MM.1S (cell line): ENCODE data around the gene TRABD2B.

Experiments
- CTCF ChIP-seq: fragments of 300-600 bp; sonication (generic); IDR thresholded peaks from 2 replicates; pipeline ENCODE4 v1.5.1; 2016; ENCODE audit warnings: antibody characterized with exemption, low read length, mixed read lengths
- EZH2 ChIP-seq: fragments of 300-600 bp; sonication (generic); optimal IDR thresholded peaks from 2 replicates; pipeline ENCODE3; 2017; ENCODE audit warnings: low read depth, mild to moderate bottlenecking, antibody characterized with exemption, low read length, mixed read lengths
- EZH2phosphoT487 ChIP-seq: fragments of 300-600 bp; sonication (generic); IDR thresholded peaks from 2 replicates; pipeline ENCODE4 v1.6.1; 2018; ENCODE audit warnings: antibody characterized with exemption, low read length

- TF ChIP-seq CTCF: no peak
- TF ChIP-seq EZH2phosphoT487: no peak
- TF ChIP-seq EZH2: no peak
Measured at GRCh38 chr1:47722101-47722500, 275.1 kb downstream of the TRABD2B start.
